M059J (cell line): ENCODE results near the gene HMCN2. TPM values are rescaled to one million over a fixed set of nuclear protein-coding genes. Genes with fewer than 3 reads are reported as not detected.

Source experiments
- DNase-seq: peaks from one replicate; pipeline ENCODE4 v3.0.0-alpha.2; 2012; ENCODE audit warnings: low read depth
- total RNA-seq: library from RNA; depleted of rRNA; stranded (reverse); fragments of >200 nt; shearing (Covaris generic); gene quantifications from 2 replicates; pipeline ENCODE4 v1.2.3, GENCODE V29; 2014

HMCN2 gene
- total RNA-seq, 1 experiment from 2014 or later: not detected

GRCh38 chr9:130344366-130344765, 78.8 kb downstream of the HMCN2 start:
- no peak for DNase-seq

- DNase-seq: no peak
These were observed 79.7 kb downstream of the HMCN2 start for GRCh38 chr9:130345009-130345896.

GRCh38 chr9:130345897-130346385, 80.4 kb downstream of the HMCN2 start:
- no peak for DNase-seq

- no peak for DNase-seq
These were observed 80.9 kb downstream of the HMCN2 start for GRCh38 chr9:130346431-130346830.

- DNase-seq: no peak
These were observed 81.5 kb downstream of the HMCN2 start for GRCh38 chr9:130347036-130347435.

- DNase-seq: no peak
These were observed 82.4 kb downstream of the HMCN2 start for GRCh38 chr9:130347931-130348330.

GRCh38 chr9:130348341-130348740, 82.8 kb downstream of the HMCN2 start:
- no peak for DNase-seq

GRCh38 chr9:130348881-130349280, 83.3 kb downstream of the HMCN2 start:
- no peak for DNase-seq

GRCh38 chr9:130349398-130349797, 83.8 kb downstream of the HMCN2 start:
- no peak for DNase-seq

- no peak for DNase-seq
These were observed 85.8 kb downstream of the HMCN2 start for GRCh38 chr9:130351343-130351742.

GRCh38 chr9:130352081-130352480, 86.5 kb downstream of the HMCN2 start:
- DNase-seq: no peak

GRCh38 chr9:130352586-130353285, 87.2 kb downstream of the HMCN2 start:
- DNase-seq: no peak

- DNase-seq: no peak
These were observed 88.8 kb downstream of the HMCN2 start for GRCh38 chr9:130354378-130354777.

GRCh38 chr9:130354806-130355205, 89.2 kb downstream of the HMCN2 start:
- DNase-seq: no peak

GRCh38 chr9:130356033-130356432, 90.5 kb downstream of the HMCN2 start:
- DNase-seq: no peak

GRCh38 chr9:130356877-130357584, 91.5 kb downstream of the HMCN2 start:
- no peak for DNase-seq

GRCh38 chr9:130358928-130359327, 93.4 kb downstream of the HMCN2 start:
- DNase-seq: no peak

- DNase-seq: no peak
These were observed 94.3 kb downstream of the HMCN2 start for GRCh38 chr9:130359819-130360218.

- DNase-seq: no peak
These were observed 95.1 kb downstream of the HMCN2 start for GRCh38 chr9:130360672-130361071.

- no peak for DNase-seq
These were observed 96.4 kb downstream of the HMCN2 start for GRCh38 chr9:130361873-130362362.

- no peak for DNase-seq
These were observed 97.1 kb downstream of the HMCN2 start for GRCh38 chr9:130362691-130363090.
